Vagina (tissue), 2 donors: Measurements from ENCODE around the gene PHLPP1.

ENCODE experiments used
- POLR2A ChIP-seq, 2 donors: fragments of 450-650 bp; IDR thresholded peaks; one replicate each; pipeline ENCODE4 v1.6.1; 2017; ENCODE audit warnings: antibody characterized with exemption in 2 of 2, mild to moderate bottlenecking in 2 of 2, moderate library complexity in 2 of 2
- TF ChIP-seq, protein P1 (sequence below), 3 experiments: fragments of 450-650 bp in 2 of 3; fragments of 200-600 bp in 1 of 3; sonication (generic) in 1 of 3; IDR thresholded peaks; one replicate each; pipeline ENCODE4 v1.5.1; 2017 to 2019; ENCODE audit warnings: antibody characterized with exemption in 3 of 3, mild to moderate bottlenecking in 2 of 3, moderate library complexity in 2 of 3

DNA sequence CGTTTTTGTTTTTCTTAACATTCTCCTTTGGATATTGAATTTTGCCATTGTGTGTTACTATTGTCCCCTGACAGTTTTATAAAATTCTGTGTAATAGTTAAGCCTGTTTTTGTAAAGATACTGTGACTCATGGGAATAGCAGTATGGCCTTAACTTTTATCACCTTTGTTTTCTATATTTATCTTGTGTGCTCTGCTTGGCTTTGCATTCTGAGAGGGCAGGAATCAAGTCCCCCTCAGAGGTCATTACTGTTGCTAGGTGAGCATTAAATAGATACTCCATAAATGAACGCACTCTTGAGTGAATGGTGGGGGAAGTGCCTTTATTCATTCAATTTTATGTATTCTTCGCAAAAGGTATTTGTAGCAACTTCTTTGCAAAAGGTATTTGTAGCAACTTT is 160.0 kb downstream of the PHLPP1 start:
- TF ChIP-seq, protein P1, sequence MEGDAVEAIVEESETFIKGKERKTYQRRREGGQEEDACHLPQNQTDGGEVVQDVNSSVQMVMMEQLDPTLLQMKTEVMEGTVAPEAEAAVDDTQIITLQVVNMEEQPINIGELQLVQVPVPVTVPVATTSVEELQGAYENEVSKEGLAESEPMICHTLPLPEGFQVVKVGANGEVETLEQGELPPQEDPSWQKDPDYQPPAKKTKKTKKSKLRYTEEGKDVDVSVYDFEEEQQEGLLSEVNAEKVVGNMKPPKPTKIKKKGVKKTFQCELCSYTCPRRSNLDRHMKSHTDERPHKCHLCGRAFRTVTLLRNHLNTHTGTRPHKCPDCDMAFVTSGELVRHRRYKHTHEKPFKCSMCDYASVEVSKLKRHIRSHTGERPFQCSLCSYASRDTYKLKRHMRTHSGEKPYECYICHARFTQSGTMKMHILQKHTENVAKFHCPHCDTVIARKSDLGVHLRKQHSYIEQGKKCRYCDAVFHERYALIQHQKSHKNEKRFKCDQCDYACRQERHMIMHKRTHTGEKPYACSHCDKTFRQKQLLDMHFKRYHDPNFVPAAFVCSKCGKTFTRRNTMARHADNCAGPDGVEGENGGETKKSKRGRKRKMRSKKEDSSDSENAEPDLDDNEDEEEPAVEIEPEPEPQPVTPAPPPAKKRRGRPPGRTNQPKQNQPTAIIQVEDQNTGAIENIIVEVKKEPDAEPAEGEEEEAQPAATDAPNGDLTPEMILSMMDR (IDR thresholded peaks at IDR 0.05): no peak
- no peak for TF ChIP-seq POLR2A (IDR thresholded peaks at IDR 0.05)
